ENCODE results near the gene TNRC18. TPM values are rescaled to one million over a fixed set of nuclear protein-coding genes. Genes with fewer than 3 reads are reported as not detected.

TNRC18 gene
- total and polyA plus RNA-seq, 2 of the 8 experiments (the other 6 are each of a cell fraction or from before 2014, with no cell fraction given), result 1.7 to 8.6 TPM

GRCh38 chr7:5429253-5429856 is 5.7 kb upstream of the TNRC18 start:
- no peak for FAIRE-seq
- Histone ChIP-seq H3K23me2 (ENCODE audit: low read depth, low read length) (peaks cover 40% of the 10 kb centered on the region; the same call in 1 of the 2 replicates), H3K27me3 (replicated peaks in 1 of 4; ENCODE audit: control insufficient read depth in 3 of 4, extremely low read depth in 1 of 4, insufficient read depth in 3 of 4, low read length in 3 of 4) (peaks cover 16 to 64% (median 48%) of the 10 kb centered on the region in 4 experiments), H3K4me2 (ENCODE audit: insufficient read depth in 1 of 2, low read depth in 2 of 2, low read length in 2 of 2) (peak overlapping the region; percentile 93 to 99), H4K20me1 (replicated peaks in 1 of 2; ENCODE audit: control insufficient read depth in 1 of 2, insufficient read depth in 2 of 2, low read length in 2 of 2) (peaks cover 2 to 6% of the 10 kb centered on the region in 2 experiments), H2AK5ac (ENCODE audit: low read depth, low read length) (0 out of 2 replicates have a peak overlapping the region, but pooled peaks have one; percentile 66), H3K18ac (ENCODE audit: extremely low read depth, low read length) (peak overlapping the region; percentile 99), H2BK15ac (ENCODE audit: low read length) (peak overlapping the region; percentile 95; the same call in 1 of the 2 replicates), H4K5ac (ENCODE audit: insufficient read length, low read depth, low read length) (no peak overlapping the region), H3K56ac (replicated peaks; ENCODE audit: insufficient read length, low read depth, low read length) (no peak overlapping the region), H2BK12ac (ENCODE audit: low read depth, low read length) (peak overlapping the region; percentile 95), H3K4me3 (ENCODE audit: extremely low read depth in 1 of 4, insufficient read depth in 2 of 4, low read depth in 3 of 4, low read length in 4 of 4) (peak overlapping the region; percentile 53 to 78 (median 63)), H3K23ac (ENCODE audit: insufficient read length) (no peak overlapping the region), H3K79me1 (ENCODE audit: low read depth, low read length) (no peaks in the 10 kb centered on the region; the same call in 1 of the 2 replicates), H3K9me3 (ENCODE audit: insufficient read depth in 2 of 2, low read depth in 1 of 2, low read length in 1 of 2) (peaks cover 0 to 4% of the 10 kb centered on the region in 2 experiments; a peak in 1 of 4 replicates), H2BK5ac (ENCODE audit: low read depth, low read length) (peak overlapping the region; percentile 66; the same call in 1 of the 2 replicates), H3K4me1 (replicated peaks in 1 of 4; ENCODE audit: control insufficient read depth in 3 of 4, insufficient read depth in 4 of 4, low read length in 3 of 4) (peaks cover 0 to 29% (median 18%) of the 10 kb centered on the region in 4 experiments; a peak in 6 of 7 replicates), H3K79me2 (ENCODE audit: control insufficient read depth in 1 of 2, insufficient read depth in 2 of 2, low read length in 2 of 2) (no peaks in the 10 kb centered on the region), H3K9ac (replicated peaks in 1 of 4; ENCODE audit: extremely low read depth in 1 of 4, low read depth in 3 of 4, low read length in 3 of 4) (peak overlapping the region in 3 of 4 experiments; percentile 38 to 51 (median 42); a peak in 5 of 7 replicates), H3K14ac (ENCODE audit: insufficient read length) (peak overlapping the region; percentile 82), H3K36me3 (ENCODE audit: control insufficient read depth in 2 of 4, insufficient read depth in 4 of 4, low read length in 3 of 4) (no peaks in the 10 kb centered on the region), H4K91ac (replicated peaks; ENCODE audit: insufficient read length, low read length) (peak overlapping the region; percentile 86), H2BK20ac (ENCODE audit: low read length) (peak overlapping the region; percentile 93), H2AFZ (ENCODE audit: low read length) (no peak overlapping the region), H3K27ac (ENCODE audit: low read depth, low read length) (no peak overlapping the region), H3K4ac (replicated peaks; ENCODE audit: insufficient read length, low read depth, low read length) (peak overlapping the region; percentile 13), H4K8ac (ENCODE audit: extremely low read depth, insufficient read depth, low read length) (peak overlapping the region; percentile 90), H2BK120ac (replicated peaks; ENCODE audit: low read depth, low read length) (peak overlapping the region; percentile 6)
- 2% methylated on average over 26 of the region's 31 CpGs; no CpG with 5 or more reads in 1 of the 2 experiments for whole genome bisulfite sequencing, 2 experiments (ENCODE audit: extremely low coverage in 1 of 2, insufficient coverage in 1 of 2, insufficient read length in 1 of 2, insufficient replicate concordance in 2 of 2, low coverage in 1 of 2, low lambda C conversion rate in 2 of 2, missing lambda C conversion rate in 1 of 2)
- ChIA-PET CTCF (ENCODE audit: partially characterized antibody) (interaction anchor here (0.6 to 1.5 kb wide), 6 partner anchors 9 to 63 kb away, joined by 3 to 6 read pairs (median 4); no protein-coding TSS in a partner anchor), POLR2A (ENCODE audit: partially characterized antibody) (interaction anchor here (0.9 to 1.6 kb wide), 7 partner anchors 14 to 134 kb away, joined by 3 to 5 read pairs (median 3); no protein-coding TSS in a partner anchor)
- DNase-seq (ENCODE audit: low read depth in 1 of 2, low spot score in 2 of 2), result peak in 1 of 2 experiments; percentile 75
